ENCODE measurements around the gene ANKRD28. TPM values are rescaled to one million over a fixed set of nuclear protein-coding genes. Genes with fewer than 3 reads are reported as not detected.
"Not testable (repeated sequence)": the region's sequence is repeated elsewhere in the genome, so short reads cannot be mapped to it uniquely, and the experiment has no call there.

Gene ANKRD28
- 39.6 and 42.9 TPM in 2 replicates for total RNA-seq

GRCh38 chr3:15797642-15798303 lies at the start of gene ANKRD28:
Gene ANKRD28 (minus strand): TSS chr3:15797979. CDS start chr3:15796521, 1,458 bp downstream.
- H3K4me3 Mint-ChIP-seq, result peak within 1 kb of the TSS; percentile 88
- H3K27ac Mint-ChIP-seq, result peak within 1 kb of the TSS; percentile 99
- DNase-seq (ENCODE audit: low spot score), result peak; percentile 27
- H3K27me3 Mint-ChIP-seq (ENCODE audit: insufficient read depth), result no peaks in the 10 kb centered on the region
- H3K4me1 Mint-ChIP-seq (ENCODE audit: low read depth), result peaks cover 92% of the 10 kb centered on the region
- peaks cover 12% of the 10 kb centered on the region for H3K36me3 Mint-ChIP-seq (ENCODE audit: low read depth)
- intact Hi-C loops (cut with micrococcal nuclease), result loop anchor here (1.0 to 10.0 kb wide), 16 partner anchors 15 to 715 kb away; partner anchors contain the start of genes BTD, CAPN7, DPH3 and HACL1
- H3K9me3 Mint-ChIP-seq, result peaks cover 5% of the 10 kb centered on the region

DNA sequence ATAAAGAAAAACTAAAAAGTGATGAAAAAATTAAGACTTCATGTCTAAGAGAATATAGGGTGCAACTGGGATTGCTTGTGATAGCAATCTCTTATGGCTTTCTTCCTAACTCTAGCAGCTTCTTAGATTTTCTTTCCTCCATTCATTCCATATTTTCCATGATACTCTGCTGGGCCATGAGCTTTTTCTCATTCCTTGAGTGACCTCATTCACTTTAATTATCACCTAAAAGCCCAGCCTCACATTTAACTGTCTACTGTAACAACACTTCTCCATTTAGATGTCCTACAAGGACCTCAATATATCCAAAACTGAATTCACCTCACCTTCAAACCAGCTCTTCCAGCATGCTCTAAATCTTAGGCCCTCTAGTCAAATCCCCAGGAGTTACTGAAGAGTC lies 49.5 kb upstream of the ANKRD28 start:
- Mint-ChIP-seq H3K27ac (no peak overlapping the region), H3K27me3 (ENCODE audit: insufficient read depth) (no peaks in the 10 kb centered on the region), H3K36me3 (ENCODE audit: low read depth) (peaks cover 21% of the 10 kb centered on the region), H3K9me3 (peaks cover 6% of the 10 kb centered on the region), H3K4me3 (no peak overlapping the region), H3K4me1 (ENCODE audit: low read depth) (peaks cover 13% of the 10 kb centered on the region)
- DNase-seq (ENCODE audit: low spot score), result no peak
- intact Hi-C loops (cut with micrococcal nuclease), result no loop called here

GRCh38 chr3:15846606-15847005 lies 48.8 kb upstream of the ANKRD28 start:
- H3K36me3 Mint-ChIP-seq (ENCODE audit: low read depth), result peaks cover 21% of the 10 kb centered on the region
- peaks cover 6% of the 10 kb centered on the region for H3K9me3 Mint-ChIP-seq
- no peak for DNase-seq (ENCODE audit: low spot score)
- no peak overlapping the region for H3K27ac Mint-ChIP-seq
- no peak overlapping the region for H3K4me3 Mint-ChIP-seq
- intact Hi-C loops (cut with micrococcal nuclease), result no loop called here
- no peaks in the 10 kb centered on the region for H3K27me3 Mint-ChIP-seq (ENCODE audit: insufficient read depth)
- peaks cover 13% of the 10 kb centered on the region for H3K4me1 Mint-ChIP-seq (ENCODE audit: low read depth)

DNA sequence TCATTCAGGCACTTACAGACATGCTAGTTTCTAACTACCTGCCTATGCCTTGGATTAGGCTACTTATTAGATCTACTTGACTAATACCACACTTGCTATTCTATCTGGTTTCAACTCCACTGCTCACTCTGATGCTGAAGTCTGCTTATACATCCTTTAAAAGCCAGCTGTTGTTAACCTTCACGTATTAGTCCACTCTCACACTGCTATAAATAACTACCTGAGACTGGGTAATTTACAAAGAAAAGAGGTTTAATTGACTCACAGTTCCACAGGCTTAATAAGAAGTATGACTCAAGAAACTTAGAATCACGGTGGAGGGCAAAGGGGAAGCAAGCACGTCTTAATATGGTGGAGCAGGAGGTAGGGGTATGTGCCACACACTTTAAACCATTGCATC lies 47.7 kb upstream of the ANKRD28 start:
- Mint-ChIP-seq H3K4me1 (ENCODE audit: low read depth) (peaks cover 13% of the 10 kb centered on the region), H3K27ac (no peak overlapping the region), H3K4me3 (no peak overlapping the region), H3K9me3 (peaks cover 6% of the 10 kb centered on the region), H3K36me3 (ENCODE audit: low read depth) (peaks cover 17% of the 10 kb centered on the region), H3K27me3 (ENCODE audit: insufficient read depth) (no peaks in the 10 kb centered on the region)
- intact Hi-C loops (cut with micrococcal nuclease), result no loop called here
- no peak for DNase-seq (ENCODE audit: low spot score)

- Mint-ChIP-seq H3K4me3 (no peak overlapping the region), H3K9me3 (peaks cover 12% of the 10 kb centered on the region), H3K4me1 (ENCODE audit: low read depth) (peaks cover 13% of the 10 kb centered on the region), H3K27me3 (ENCODE audit: insufficient read depth) (no peaks in the 10 kb centered on the region), H3K27ac (no peak overlapping the region), H3K36me3 (ENCODE audit: low read depth) (peaks cover 16% of the 10 kb centered on the region)
- DNase-seq (ENCODE audit: low spot score), result no peak
- intact Hi-C loops (cut with micrococcal nuclease), result no loop called here
These were observed 47.1 kb upstream of the ANKRD28 start for GRCh38 chr3:15844889-15845288.

DNA sequence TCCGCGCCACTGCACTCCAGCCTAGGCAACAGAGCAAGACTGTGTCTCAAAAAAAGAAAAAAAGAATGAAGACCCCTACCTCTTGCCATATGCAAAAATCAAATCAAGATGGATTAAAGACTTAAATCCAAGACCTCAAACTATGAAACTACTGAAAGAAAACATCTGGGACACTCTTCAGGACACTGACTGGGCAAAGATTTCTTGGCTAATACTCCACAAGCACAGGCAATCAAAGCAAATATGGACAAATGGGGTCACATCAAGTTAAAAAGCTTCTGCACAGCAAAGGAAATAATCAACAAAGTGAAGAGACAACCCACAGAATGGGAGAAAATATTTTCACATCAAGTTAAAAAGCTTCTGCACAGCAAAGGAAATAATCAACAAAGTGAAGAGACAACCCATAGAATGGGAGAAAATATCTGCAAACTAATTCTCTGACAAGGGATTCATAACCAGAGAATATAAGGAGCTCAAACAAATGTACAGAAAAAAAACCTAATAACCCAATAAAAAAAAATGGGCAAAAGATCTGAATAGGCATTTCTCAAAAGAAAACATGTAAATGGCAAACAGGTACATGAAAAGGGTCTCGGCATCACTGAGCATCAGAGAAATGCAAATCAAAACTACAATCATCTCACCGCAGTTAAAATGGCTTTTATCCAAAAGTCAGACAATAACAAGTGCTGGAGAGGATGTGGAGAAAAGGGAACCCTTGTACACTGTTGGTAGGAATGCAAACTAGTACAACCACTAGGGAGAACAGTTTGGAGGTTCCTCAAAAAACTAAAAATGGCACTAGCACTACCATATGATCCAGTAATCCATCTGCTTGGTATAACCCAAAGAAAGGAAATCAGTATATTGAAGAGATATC lies 43.6 kb upstream of the ANKRD28 start:
- H3K4me3 Mint-ChIP-seq; intact Hi-C loops (cut with micrococcal nuclease); H3K27me3 Mint-ChIP-seq (ENCODE audit: insufficient read depth); H3K4me1 Mint-ChIP-seq (ENCODE audit: low read depth); H3K27ac Mint-ChIP-seq; DNase-seq (ENCODE audit: low spot score): not testable (repeated sequence)
- H3K36me3 Mint-ChIP-seq (ENCODE audit: low read depth), result peaks cover 15% of the 10 kb centered on the region
- peaks cover 31% of the 10 kb centered on the region for H3K9me3 Mint-ChIP-seq

DNA sequence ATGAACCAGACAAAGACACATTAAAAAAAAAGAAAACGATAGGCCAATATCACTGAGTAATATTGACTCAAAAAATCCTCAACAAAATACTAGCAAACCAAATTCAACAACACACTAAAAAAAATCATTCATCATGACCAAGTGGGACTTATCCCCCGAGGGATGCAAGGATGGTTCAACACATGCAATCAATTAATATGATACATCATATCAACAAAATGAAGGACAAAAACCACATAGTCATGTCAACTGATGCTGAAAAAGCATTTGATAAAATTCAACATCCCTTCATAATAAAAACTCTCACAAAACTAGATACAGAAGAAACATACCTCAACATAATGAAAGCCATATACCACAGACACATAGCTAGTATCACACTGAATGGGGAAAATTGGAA lies 41.8 kb upstream of the ANKRD28 start:
- Mint-ChIP-seq H3K4me3 (no peak overlapping the region), H3K4me1 (ENCODE audit: low read depth) (peaks cover under 1% of the 10 kb centered on the region), H3K36me3 (ENCODE audit: low read depth) (peaks cover 9% of the 10 kb centered on the region), H3K27me3 (ENCODE audit: insufficient read depth) (peaks cover 2% of the 10 kb centered on the region), H3K27ac (no peak overlapping the region), H3K9me3 (peaks cover 31% of the 10 kb centered on the region)
- intact Hi-C loops (cut with micrococcal nuclease), result no loop called here
- no peak for DNase-seq (ENCODE audit: low spot score)

DNA sequence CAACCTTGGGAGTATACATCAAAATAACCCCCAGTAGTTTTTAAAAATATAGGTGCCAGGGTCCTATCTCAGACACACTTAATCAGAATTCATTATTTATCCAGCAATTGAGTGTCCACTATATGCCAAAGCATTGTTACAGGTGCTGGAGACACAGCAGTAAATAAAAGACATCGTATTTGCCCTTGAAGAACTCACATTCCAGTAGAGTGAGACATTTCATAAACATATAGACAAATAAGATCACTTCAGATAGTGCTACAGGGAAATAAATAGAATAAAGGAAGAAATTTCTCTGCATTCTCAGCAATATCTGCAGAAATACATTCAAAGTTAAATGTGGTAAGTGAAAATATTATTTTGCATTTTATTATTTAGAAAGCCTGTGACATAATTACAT lies 34.1 kb upstream of the ANKRD28 start:
- DNase-seq (ENCODE audit: low spot score), result no peak
- Mint-ChIP-seq H3K4me3 (no peak overlapping the region), H3K27me3 (ENCODE audit: insufficient read depth) (peaks cover 2% of the 10 kb centered on the region), H3K9me3 (no peaks in the 10 kb centered on the region), H3K4me1 (ENCODE audit: low read depth) (no peaks in the 10 kb centered on the region), H3K36me3 (ENCODE audit: low read depth) (no peaks in the 10 kb centered on the region), H3K27ac (no peak overlapping the region)
- intact Hi-C loops (cut with micrococcal nuclease), result no loop called here

GRCh38 chr3:15825016-15825415 lies 27.2 kb upstream of the ANKRD28 start:
- peaks cover 2% of the 10 kb centered on the region for H3K27me3 Mint-ChIP-seq (ENCODE audit: insufficient read depth)
- intact Hi-C loops (cut with micrococcal nuclease), result no loop called here
- DNase-seq (ENCODE audit: low spot score), result no peak
- H3K27ac Mint-ChIP-seq, result no peak overlapping the region
- no peaks in the 10 kb centered on the region for H3K9me3 Mint-ChIP-seq
- H3K4me3 Mint-ChIP-seq, result no peak overlapping the region
- H3K36me3 Mint-ChIP-seq (ENCODE audit: low read depth), result no peaks in the 10 kb centered on the region
- peaks cover 12% of the 10 kb centered on the region for H3K4me1 Mint-ChIP-seq (ENCODE audit: low read depth)

- H3K27me3 Mint-ChIP-seq (ENCODE audit: insufficient read depth), result peaks cover 2% of the 10 kb centered on the region
- H3K9me3 Mint-ChIP-seq, result no peaks in the 10 kb centered on the region
- no peak overlapping the region for H3K4me3 Mint-ChIP-seq
- intact Hi-C loops (cut with micrococcal nuclease), result no loop called here
- no peak for DNase-seq (ENCODE audit: low spot score)
- no peaks in the 10 kb centered on the region for H3K36me3 Mint-ChIP-seq (ENCODE audit: low read depth)
- H3K4me1 Mint-ChIP-seq (ENCODE audit: low read depth), result peaks cover 29% of the 10 kb centered on the region
- H3K27ac Mint-ChIP-seq, result no peak overlapping the region
These were observed 25.3 kb upstream of the ANKRD28 start for GRCh38 chr3:15823092-15823491.

DNA sequence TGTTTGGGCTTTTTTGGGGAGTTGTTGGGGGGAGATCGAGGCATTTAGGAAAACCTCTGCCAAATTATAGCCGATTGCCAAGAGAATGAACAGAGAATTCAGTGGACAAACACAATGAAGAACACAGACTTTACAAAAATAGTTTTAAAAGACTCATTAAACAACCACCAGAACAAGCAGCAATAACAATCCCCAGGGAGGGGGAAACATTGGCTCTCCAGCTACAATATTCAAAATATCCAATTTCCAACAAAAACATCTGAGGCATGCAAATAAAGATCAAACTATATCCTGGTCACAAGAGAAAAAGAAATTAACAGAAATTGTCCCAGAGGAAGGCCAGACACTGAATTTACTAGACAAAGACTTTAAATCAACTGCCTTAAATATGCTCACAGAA lies 24.5 kb upstream of the ANKRD28 start:
- H3K4me1 Mint-ChIP-seq (ENCODE audit: low read depth), result peaks cover 35% of the 10 kb centered on the region
- H3K9me3 Mint-ChIP-seq, result no peaks in the 10 kb centered on the region
- H3K27me3 Mint-ChIP-seq (ENCODE audit: insufficient read depth), result peaks cover 2% of the 10 kb centered on the region
- no peak overlapping the region for H3K4me3 Mint-ChIP-seq
- intact Hi-C loops (cut with micrococcal nuclease), result no loop called here
- DNase-seq (ENCODE audit: low spot score), result no peak
- H3K27ac Mint-ChIP-seq, result no peak overlapping the region
- H3K36me3 Mint-ChIP-seq (ENCODE audit: low read depth), result no peaks in the 10 kb centered on the region

- Mint-ChIP-seq H3K9me3 (no peaks in the 10 kb centered on the region), H3K4me1 (ENCODE audit: low read depth) (peaks cover 47% of the 10 kb centered on the region), H3K27me3 (ENCODE audit: insufficient read depth) (no peaks in the 10 kb centered on the region), H3K4me3 (no peak overlapping the region), H3K27ac (no peak overlapping the region), H3K36me3 (ENCODE audit: low read depth) (no peaks in the 10 kb centered on the region)
- intact Hi-C loops (cut with micrococcal nuclease), result no loop called here
- no peak for DNase-seq (ENCODE audit: low spot score)
These were observed 23.1 kb upstream of the ANKRD28 start for GRCh38 chr3:15820911-15821310.

DNA sequence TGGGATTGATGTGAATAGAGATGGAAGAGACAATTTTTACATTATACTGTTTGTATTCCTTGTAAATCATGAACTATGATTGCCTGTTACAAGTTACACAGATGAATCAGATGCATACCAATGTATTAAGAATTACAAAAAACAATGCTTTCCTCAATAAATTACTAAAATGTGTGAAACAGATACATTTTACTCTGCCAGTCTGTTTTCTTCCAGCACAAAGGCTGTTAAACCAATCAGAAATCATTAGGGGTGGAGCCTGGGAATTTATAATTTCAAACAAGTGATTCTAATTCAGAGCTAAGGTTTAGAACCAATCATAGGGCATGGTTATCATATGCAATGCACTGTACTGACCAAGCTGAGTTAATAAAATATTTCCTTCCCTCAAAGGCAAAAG lies 21.8 kb upstream of the ANKRD28 start:
- Mint-ChIP-seq H3K27ac (no peak overlapping the region), H3K4me3 (no peak overlapping the region), H3K27me3 (ENCODE audit: insufficient read depth) (no peaks in the 10 kb centered on the region), H3K36me3 (ENCODE audit: low read depth) (no peaks in the 10 kb centered on the region), H3K4me1 (ENCODE audit: low read depth) (peaks cover 54% of the 10 kb centered on the region), H3K9me3 (no peaks in the 10 kb centered on the region)
- no peak for DNase-seq (ENCODE audit: low spot score)
- intact Hi-C loops (cut with micrococcal nuclease), result no loop called here

Measured in activated T-helper 1 cell treated with anti-CD3 and anti-CD28 coated beads, Interleukin-12 subunit alpha, Interleukin-12 subunit beta, Interleukin-2, Interleukin-4 antibody, amounts not matched to agents 30 ng/mL and 10 ng/mL and 1 ng/mL, durations not matched to agents 14 hours and 24 hours and 36 hours (primary cell).